K562 (cell line): ENCODE data around the gene AMDHD1. TPM values are rescaled to one million over a fixed set of nuclear protein-coding genes. Genes with fewer than 3 reads are reported as not detected.

Experiments used
- ATAC-seq: fragments of 200-7000 bp; cut with Tn5 transposase; 3 replicates; pipeline ENCODE4 v1.9.1; 2020; ENCODE audit warnings: moderate library complexity
- BruUV-seq: library from RNA; stranded (reverse); fragments of 400-500 nt; replicated peaks from 2 replicates; lab custom pipeline; 2021; lab: Mats Ljungman, UMichigan
- CTCF ChIA-PET: fragments of 300-600 bp; formaldehyde crosslinking; extraction: SDS; loops from one replicate; lab custom pipeline; 2021; ENCODE audit warnings: low intra/inter-chr PET ratio; lab: Yijun Ruan, JAX
- POLR2A ChIA-PET: fragments of 300-600, 350-650 bp; sonication (Branson Sonifier 250); formaldehyde crosslinking; extraction: SDS; loops from one replicate; lab custom pipeline; 2021; ENCODE audit warnings: antibody characterized with exemption, inconsistent platforms; lab: Yijun Ruan, JAX
- DNase-seq, 4 experiments: peaks; one replicate each; pipeline versions ENCODE4 v3.0.0 to v3.0.0-alpha.2; 2011 to 2018; ENCODE audit warnings: low spot score in 3 of 4, mixed read lengths in 3 of 4; ENCODE audit errors: extremely low read depth in 1 of 4
- FAIRE-seq: peaks from 2 replicates; lab custom pipeline; 2011; peaks lifted over from hg19 to GRCh38; lab: Jason Lieb, UNC
- H2AFZ ChIP-seq: 2 replicates; pipeline ENCODE4 v1.6.0; 2011; ENCODE audit warnings: low read depth, low read length, control low read depth, inconsistent platforms
- H3K27ac ChIP-seq: fragments of 200-600 bp; 3 replicates; pipeline ENCODE4 v1.8.0; 2011; ENCODE audit warnings: low read depth, mild to moderate bottlenecking, control low read depth, inconsistent platforms, low read length, moderate library complexity, mixed read lengths; ENCODE audit errors: extremely low read depth
- H3K27me3 ChIP-seq, 2 experiments: fragments of 300-600 bp in 1 of 2; 2 replicates in 1 of 2; 3 replicates in 1 of 2; pipeline versions ENCODE4 v1.6.0 to v1.8.0; 2011; ENCODE audit warnings: inconsistent platforms in 2 of 2, low read length in 2 of 2, mild to moderate bottlenecking in 1 of 2, mixed read lengths in 1 of 2, moderate library complexity in 1 of 2; ENCODE audit not compliant: control insufficient read depth in 2 of 2, insufficient read depth in 2 of 2
- H3K36me3 ChIP-seq: fragments of 300-600 bp; 3 replicates; pipeline ENCODE4 v1.8.0; 2011; ENCODE audit warnings: mild to moderate bottlenecking, low read length, inconsistent platforms; ENCODE audit not compliant: control insufficient read depth, insufficient read depth
- H3K4me1 ChIP-seq, 2 experiments: fragments of 200-600 bp in 1 of 2; replicated peaks in 1 of 2; 2 replicates in 1 of 2; 3 replicates in 1 of 2; pipeline versions ENCODE4 v1.5.1 to v1.8.0; 2011; ENCODE audit warnings: inconsistent platforms in 2 of 2, low read length in 2 of 2, mild to moderate bottlenecking in 1 of 2, mixed read lengths in 1 of 2, moderate library complexity in 1 of 2; ENCODE audit not compliant: control insufficient read depth in 2 of 2, insufficient read depth in 2 of 2
- H3K4me2 ChIP-seq: 2 replicates; pipeline ENCODE4 v1.6.1; 2011; ENCODE audit warnings: low read length, control low read depth, inconsistent platforms, mixed read lengths; ENCODE audit not compliant: insufficient read depth
- H3K4me3 ChIP-seq: fragments of 200-600 bp; sonication (generic), shearing (Covaris generic); 2 replicates; pipeline ENCODE4 v1.5.1; 2016; ENCODE audit warnings: control low read depth, inconsistent platforms
- H3K79me2 ChIP-seq: fragments of 200-600 bp; 3 replicates; pipeline ENCODE4 v1.8.0; 2011; ENCODE audit warnings: low read length, inconsistent platforms; ENCODE audit not compliant: control insufficient read depth, insufficient read depth
- H3K9ac ChIP-seq, 2 experiments: 2 replicates each; pipeline versions ENCODE4 v1.6.0 to v1.6.1; 2011; ENCODE audit warnings: low read depth in 2 of 2, low read length in 2 of 2, control low read depth in 1 of 2, inconsistent platforms in 1 of 2, mild to moderate bottlenecking in 1 of 2, mixed read lengths in 1 of 2; ENCODE audit not compliant: insufficient read depth in 1 of 2
- H3K9me1 ChIP-seq: one replicate; pipeline ENCODE4 v1.6.0; 2011; ENCODE audit warnings: inconsistent platforms, mild to moderate bottlenecking, low read length, moderate library complexity; ENCODE audit not compliant: control insufficient read depth, insufficient read depth
- H3K9me3 ChIP-seq: replicated peaks from 2 replicates; pipeline ENCODE4 v1.5.1; 2011; ENCODE audit warnings: low read depth, low read length, inconsistent platforms; ENCODE audit not compliant: control insufficient read depth, insufficient read depth
- H4K20me1 ChIP-seq: replicated peaks from 2 replicates; pipeline ENCODE4 v1.6.1; 2011; ENCODE audit warnings: low read length, inconsistent platforms, mixed read lengths; ENCODE audit not compliant: control insufficient read depth, insufficient read depth
- C11orf30 ChIP-seq: fragments of 450-650 bp; IDR thresholded peaks from 2 replicates; pipeline ENCODE4 v1.6.1; 2016; ENCODE audit warnings: low read depth, mild to moderate bottlenecking
- CREM ChIP-seq: IDR thresholded peaks from 2 replicates; pipeline ENCODE4 v1.6.1; 2014; ENCODE audit warnings: antibody characterized with exemption, low read depth
- CTBP1 ChIP-seq: fragments of 450-650 bp; IDR thresholded peaks from 2 replicates; pipeline ENCODE4 v1.6.1; 2016; ENCODE audit warnings: borderline replicate concordance
- MAFG ChIP-seq: fragments of 450-650 bp; conservative IDR thresholded peaks from 2 replicates; pipeline ENCODE4 v1.6.1; 2016; ENCODE audit warnings: missing genetic modification characterization, missing compliant biosample characterization
- POLR2G ChIP-seq: fragments of 200-400 bp; formaldehyde crosslinking; IDR thresholded peaks from 2 replicates; pipeline ENCODE4 v1.6.1; 2017; ENCODE audit warnings: low read depth, mild to moderate bottlenecking, antibody characterized with exemption, low read length, moderate library complexity
- RAD21 ChIP-seq, 2 experiments: fragments of 250-450 bp in 1 of 2; fragments of 450-650 bp in 1 of 2; sonication (Bioruptor Pico) in 1 of 2; formaldehyde crosslinking in 1 of 2; IDR thresholded peaks in 1 of 2; conservative IDR thresholded peaks in 1 of 2; 2 replicates each; pipeline versions ENCODE4 v1.4.0 to v1.8.0; 2020 to 2022; ENCODE audit warnings: mild to moderate bottlenecking in 2 of 2, moderate library complexity in 1 of 2
- SPI1 ChIP-seq: IDR thresholded peaks from 2 replicates; pipeline ENCODE4 v1.6.1; 2011; ENCODE audit warnings: low read depth, low read length, control low read depth, borderline replicate concordance
- TCF3 ChIP-seq: sonication (generic); formaldehyde crosslinking; IDR thresholded peaks from 2 replicates; pipeline ENCODE4 v1.4.0; 2020; ENCODE audit warnings: mild to moderate bottlenecking, missing genetic modification reagents
- ZNF140 ChIP-seq: fragments of 250-450 bp; sonication (Bioruptor Pico); IDR thresholded peaks from 2 replicates; pipeline ENCODE4 v1.8.0; 2021; ENCODE audit warnings: moderate library complexity, mild to moderate bottlenecking, inconsistent platforms
- ZNF316 ChIP-seq: fragments of 450-650 bp; IDR thresholded peaks from 2 replicates; pipeline ENCODE4 v1.6.1; 2016
- WGBS: fragments of 100-300 bp; shearing (Covaris generic); methylation state at CpG from one replicate; pipeline ENCODE4 v1.1.6; 2016; ENCODE audit warnings: low coverage, mixed read lengths; ENCODE audit not compliant: insufficient coverage; ENCODE audit errors: missing lambda C conversion rate; 5-methylcytosine and 5-hydroxymethylcytosine counted together
- in situ Hi-C: fragments of 300-500 bp; cut with MboI; formaldehyde crosslinking; loops from 4 replicates; pipeline ENCODE4 v1.15.0; 2018; ENCODE audit warnings: inconsistent platforms, mixed read lengths
- intact Hi-C: fragments of 100-400 bp; cut with micrococcal nuclease; formaldehyde crosslinking; loops from 2 replicates; pipeline ENCODE4 v1.14.2; 2022
- polyA plus RNA-seq, 8 experiments: library from polyadenylated mRNA; depleted of rRNA in 4 of 8; stranded (reverse) in 5 of 8; unstranded in 3 of 8; fragments of >200 nt; fragmentation: Nextera tagmentation in 2 of 8; fragmentation: Illumina TruSeq in 1 of 8; extraction: Ambion mirVana in 2 of 8; extraction: Trizol in 1 of 8; gene quantifications; 2 replicates each; pipeline versions ENCODE4 v1.2.1 to v1.2.3, GENCODE V29; 2011 to 2014; ENCODE audit warnings: inconsistent platforms in 1 of 8, missing spikeins in 1 of 8
- total RNA-seq, 7 experiments: library from RNA; depleted of rRNA in 6 of 7; stranded (reverse); fragments of >200 nt in 6 of 7; fragmentation: Illumina TruSeq in 2 of 7; extraction: Trizol in 2 of 7; gene quantifications; 2 replicates each; pipeline versions ENCODE4 v1.2.1 to v1.2.3, GENCODE V29; 2011 to 2021; ENCODE audit warnings: low replicate concordance in 1 of 7
- TF ChIP-seq, protein P1 (sequence below): sonication (generic); formaldehyde crosslinking; IDR thresholded peaks from 2 replicates; pipeline ENCODE4 v1.8.1; 2023; ENCODE audit warnings: mild to moderate bottlenecking, missing genetic modification reagents

Gene AMDHD1
- total and polyA plus RNA-seq, 9 of the 15 experiments (the other 6 are each of a cell fraction or from before 2014, with no cell fraction given), result not detected

DNA sequence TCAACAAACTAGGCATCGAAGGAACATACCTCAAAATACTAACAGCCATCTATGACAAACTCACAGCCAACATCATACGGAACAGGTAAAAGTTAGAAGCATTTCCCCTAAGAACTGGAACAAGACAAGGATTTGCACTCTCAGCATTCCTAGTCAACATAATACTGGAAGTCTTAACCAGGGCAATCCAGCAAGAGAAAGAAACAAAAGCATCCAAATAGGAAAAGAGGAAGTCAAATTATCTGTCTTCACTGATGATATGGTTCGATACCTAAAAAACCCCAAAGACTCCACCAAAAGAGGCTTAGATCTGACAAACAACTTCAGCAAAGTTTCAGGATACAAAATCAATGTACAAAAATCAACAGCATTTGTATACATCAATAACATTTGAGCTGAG is 33.3 kb upstream of the AMDHD1 start:
- POLR2A ChIA-PET, result no interaction called here

DNA sequence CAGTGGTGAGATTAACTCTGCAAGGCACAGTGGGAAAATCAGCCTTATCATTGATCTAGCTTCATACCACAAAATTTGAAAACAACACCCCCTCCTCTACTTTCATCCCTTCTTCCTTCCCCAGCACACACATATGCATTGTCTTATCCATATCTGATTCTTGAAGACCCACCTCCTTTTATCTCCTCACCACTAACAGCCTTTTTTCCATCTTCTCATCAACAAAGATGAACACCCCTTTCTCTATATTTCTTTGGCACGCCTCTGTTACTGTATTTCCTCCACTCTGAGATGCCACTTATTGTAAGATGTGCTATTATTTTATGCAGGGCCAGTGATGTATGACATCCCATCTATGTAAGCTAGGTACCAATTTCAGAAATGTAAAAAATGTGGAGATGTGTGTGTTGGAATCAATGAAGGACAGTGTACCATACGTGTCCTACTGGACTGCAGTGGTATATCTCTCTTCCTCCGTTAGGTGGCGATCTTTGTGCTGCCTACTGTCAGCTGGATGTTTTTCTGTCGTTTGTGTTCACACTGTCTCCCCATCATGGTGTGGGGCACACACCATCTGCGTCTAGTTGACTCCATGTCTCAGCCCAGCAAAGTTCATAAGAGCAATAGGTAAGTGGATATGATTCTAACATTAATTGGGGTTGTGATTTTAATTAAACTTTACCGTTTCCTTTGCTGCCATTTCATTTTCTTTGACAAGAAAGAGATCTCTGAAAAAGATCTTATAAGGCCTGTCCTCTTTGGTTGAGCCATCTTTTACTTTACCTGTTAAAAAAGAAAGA is 24.7 kb upstream of the AMDHD1 start:
- no peak overlapping the region for H2AFZ ChIP-seq
- no peaks in the 10 kb centered on the region for H3K4me1 ChIP-seq
- H3K27ac ChIP-seq, result no peak overlapping the region
- in situ Hi-C loops (no loop called here), intact Hi-C loops (loop anchor here (1.0 to 10.0 kb wide), 4 partner anchors 80 to 599 kb away; no protein-coding TSS in a partner anchor)
- no TSS peak for BruUV-seq
- no peaks in the 10 kb centered on the region for H3K36me3 ChIP-seq
- ChIA-PET POLR2A (no interaction called here), CTCF (interaction anchor here (0.7 kb wide), 1 partner anchor 598 kb away, joined by 3 read pairs; no protein-coding TSS in a partner anchor)
- H3K9me1 ChIP-seq, result no peaks in the 10 kb centered on the region
- no peaks in the 10 kb centered on the region for H3K79me2 ChIP-seq
- H3K27me3 ChIP-seq, result no peaks in the 10 kb centered on the region; a peak in 1 of 5 replicates
- H3K4me3 ChIP-seq, result no peak overlapping the region
- no peak overlapping the region for H3K4me2 ChIP-seq
- FAIRE-seq, result peak; percentile 75
- no peaks in the 10 kb centered on the region for H3K9me3 ChIP-seq
- H4K20me1 ChIP-seq, result no peaks in the 10 kb centered on the region
- peak; percentile 92 for ATAC-seq
- 0% methylated on average over 7 of the region's 7 CpGs for WGBS
- H3K9ac ChIP-seq, result no peak overlapping the region
- DNase-seq, result peak; percentile 17 to 53 (median 25)
- TF ChIP-seq TCF3 (CRISPR knock-in tag) (no peak), CREM (peak; percentile 30; the same call in 1 of the 2 replicates), CTBP1 (no peak), RAD21 (CRISPR knock-in tag; conservative IDR thresholded peaks at IDR 0.05 in 1 of 2, IDR thresholded peaks at IDR 0.05 in 1 of 2) (peak; percentile 42 to 76)
- TF ChIP-seq, protein P1, sequence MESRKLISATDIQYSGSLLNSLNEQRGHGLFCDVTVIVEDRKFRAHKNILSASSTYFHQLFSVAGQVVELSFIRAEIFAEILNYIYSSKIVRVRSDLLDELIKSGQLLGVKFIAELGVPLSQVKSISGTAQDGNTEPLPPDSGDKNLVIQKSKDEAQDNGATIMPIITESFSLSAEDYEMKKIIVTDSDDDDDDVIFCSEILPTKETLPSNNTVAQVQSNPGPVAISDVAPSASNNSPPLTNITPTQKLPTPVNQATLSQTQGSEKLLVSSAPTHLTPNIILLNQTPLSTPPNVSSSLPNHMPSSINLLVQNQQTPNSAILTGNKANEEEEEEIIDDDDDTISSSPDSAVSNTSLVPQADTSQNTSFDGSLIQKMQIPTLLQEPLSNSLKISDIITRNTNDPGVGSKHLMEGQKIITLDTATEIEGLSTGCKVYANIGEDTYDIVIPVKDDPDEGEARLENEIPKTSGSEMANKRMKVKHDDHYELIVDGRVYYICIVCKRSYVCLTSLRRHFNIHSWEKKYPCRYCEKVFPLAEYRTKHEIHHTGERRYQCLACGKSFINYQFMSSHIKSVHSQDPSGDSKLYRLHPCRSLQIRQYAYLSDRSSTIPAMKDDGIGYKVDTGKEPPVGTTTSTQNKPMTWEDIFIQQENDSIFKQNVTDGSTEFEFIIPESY, result no peak

More for the DNA sequence above, 33.3 kb upstream of the AMDHD1 start:
- in situ Hi-C loops, result no loop called here
- DNase-seq, result no peak
- Histone ChIP-seq H3K9me3 (no peaks in the 10 kb centered on the region), H3K36me3 (no peaks in the 10 kb centered on the region), H3K27ac (no peak overlapping the region), H3K27me3 (no peaks in the 10 kb centered on the region; a peak in 1 of 5 replicates), H3K9me1 (no peaks in the 10 kb centered on the region), H4K20me1 (no peaks in the 10 kb centered on the region), H3K79me2 (no peaks in the 10 kb centered on the region), H3K4me1 (no peaks in the 10 kb centered on the region), H3K9ac (no peak overlapping the region), H2AFZ (no peak overlapping the region), H3K4me3 (no peak overlapping the region), H3K4me2 (no peak overlapping the region)
- TF ChIP-seq ZNF316, result peak; percentile 67
- TF ChIP-seq ZNF140, result no peak
- TF ChIP-seq C11orf30, result peak; percentile 25; the same call in 1 of the 2 replicates
- TF ChIP-seq MAFG, result peak; percentile 43; the same call in 1 of the 2 replicates
- TF ChIP-seq POLR2G, result no peak
- TF ChIP-seq SPI1, result peak; percentile 61
- FAIRE-seq, result no peak
- BruUV-seq, result no TSS peak
- 0% methylated on average over 3 of the region's 3 CpGs for WGBS
- intact Hi-C loops, result loop anchor here (10.0 kb wide), 1 partner anchor 305 kb away; no protein-coding TSS in a partner anchor
- CTCF ChIA-PET, result no interaction called here
- no peak for ATAC-seq
